Activated naive CD4-positive, alpha-beta T cell treated with Interleukin-2 at 50 U/mL for 16 hours (primary cell): ENCODE results near the gene IRF2BP2.

Experiments used
- DNase-seq: peaks from one replicate; pipeline ENCODE4 v3.0.0-alpha.2; 2020

The IRF2BP2 gene

GRCh38 chr1:234611847-234612351 is 1.9 kb upstream of the IRF2BP2 start:
- peak; percentile 21 for DNase-seq

- DNase-seq, result no peak
These were observed 1.4 kb upstream of the IRF2BP2 start for GRCh38 chr1:234611225-234611846.

- peak; percentile 91 for DNase-seq
These were observed 767 bp upstream of the IRF2BP2 start for GRCh38 chr1:234610666-234611224.

GRCh38 chr1:234609691-234610042 is 311 bp downstream of the IRF2BP2 start:
- no peak for DNase-seq

GRCh38 chr1:234608911-234609690 is 877 bp downstream of the IRF2BP2 start:
- peak; percentile 76 for DNase-seq

GRCh38 chr1:234608025-234608910 is 1.7 kb downstream of the IRF2BP2 start:
- peak; percentile 80 for DNase-seq

- DNase-seq, result peak; percentile 16
These were observed 2.6 kb downstream of the IRF2BP2 start for GRCh38 chr1:234607109-234608024.

- no peak for DNase-seq
These were observed 3.2 kb downstream of the IRF2BP2 start for GRCh38 chr1:234606784-234607108.

GRCh38 chr1:234605983-234606783 is 3.8 kb downstream of the IRF2BP2 start:
- DNase-seq, result peak; percentile 53

GRCh38 chr1:234605399-234605982 is 4.5 kb downstream of the IRF2BP2 start:
- no peak for DNase-seq

GRCh38 chr1:234604495-234605398 is 5.2 kb downstream of the IRF2BP2 start:
- DNase-seq, result no peak

GRCh38 chr1:234603221-234604204 is 6.5 kb downstream of the IRF2BP2 start:
- DNase-seq, result no peak

GRCh38 chr1:234602334-234603220 is 7.4 kb downstream of the IRF2BP2 start:
- peak; percentile 16 for DNase-seq

GRCh38 chr1:234601301-234602017 is 8.5 kb downstream of the IRF2BP2 start:
- no peak for DNase-seq

GRCh38 chr1:234600418-234601281 is 9.3 kb downstream of the IRF2BP2 start:
- DNase-seq, result no peak
